ENCODE results near the gene PGAP6. TPM values are rescaled to one million over a fixed set of nuclear protein-coding genes. Genes with fewer than 3 reads are reported as not detected.

PGAP6 gene
- total and polyA plus RNA-seq, 2 of the 13 experiments (the other 11 are each of a cell fraction or from before 2014, with no cell fraction given), result 52.7 to 136 TPM

- TF ChIP-seq BCL6 (CRISPR knock-in tag; IDR thresholded peaks at IDR 0.05), result no peak
- TF ChIP-seq ZNF296 (CRISPR knock-in tag; conservative IDR thresholded peaks at IDR 0.05), result no peak
- TF ChIP-seq MIER3 (CRISPR knock-in tag; IDR thresholded peaks at IDR 0.05; ENCODE audit: borderline replicate concordance), result no peak
- no peak for TF ChIP-seq ZSCAN21 (CRISPR knock-in tag; IDR thresholded peaks at IDR 0.05; ENCODE audit: borderline replicate concordance)
- no peak for TF ChIP-seq KDM6A (CRISPR knock-in tag; IDR thresholded peaks at IDR 0.05; ENCODE audit: low read depth)
- no peak for TF ChIP-seq ZBTB40 (IDR thresholded peaks at IDR 0.05)
- peak; percentile 79; the same call in 1 of the 2 replicates for TF ChIP-seq ZBTB40 (CRISPR knock-in tag; IDR thresholded peaks at IDR 0.05)
- TF ChIP-seq SAP130 (CRISPR knock-in tag; IDR thresholded peaks at IDR 0.05; ENCODE audit: low read depth), result no peak
- ChIA-PET POLR2A (interaction anchor here (1.7 to 2.5 kb wide), 2 partner anchors 17 to 48 kb away, joined by 5 to 10 read pairs; no protein-coding TSS in a partner anchor), CTCF (ENCODE audit: low intra/inter-chr PET ratio, low total read pairs) (no interaction called here)
- no peak overlapping the region for H3K27ac ChIP-seq (ENCODE audit: extremely low read length, insufficient read depth, low read length)
- intact Hi-C loops (cut with micrococcal nuclease; ENCODE audit: unreplicated experiment) (no loop called here), in situ Hi-C loops (cut with HindIII; ENCODE audit: extremely low pct_ligation_motif_present, low pct_unique_long_range_greater_than_20kb) (no loop called here)
- no peaks in the 10 kb centered on the region; a peak in 1 of 5 replicates for H3K36me3 ChIP-seq (replicated peaks in 1 of 2; ENCODE audit: control insufficient read depth in 1 of 2, insufficient read depth in 2 of 2, low read length in 2 of 2)
- H3K79me2 ChIP-seq (ENCODE audit: insufficient read depth, low read length), result peaks cover 46% of the 10 kb centered on the region
- BruUV-seq (replicated peaks), result TSS peak; percentile 62
- peak overlapping the region; percentile 78 for H3K4me2 ChIP-seq (ENCODE audit: low read depth, low read length)
- no peak for ATAC-seq
- DNase-seq (ENCODE audit: low spot score), result no peak
- H3K27me3 ChIP-seq (ENCODE audit: control insufficient read depth in 1 of 2, insufficient read depth in 2 of 2, low read length in 2 of 2), result no peaks in the 10 kb centered on the region; a peak in 1 of 5 replicates
- no peak for FAIRE-seq
- 13% methylated on average over 10 of the region's 10 CpGs for WGBS (ENCODE audit: low lambda C conversion rate)
- peaks cover 16% of the 10 kb centered on the region for H4K20me1 ChIP-seq (ENCODE audit: insufficient read depth, low read length)
- H3K9ac ChIP-seq (ENCODE audit: insufficient read depth, low read depth, low read length), result peak overlapping the region; percentile 72
- no peaks in the 10 kb centered on the region for H3K9me3 ChIP-seq (ENCODE audit: low read length)
- H2AFZ ChIP-seq (ENCODE audit: low read length), result no peak overlapping the region
- H3K4me1 ChIP-seq (ENCODE audit: insufficient read depth, low read length), result peaks cover 60% of the 10 kb centered on the region
- H3K4me3 ChIP-seq (replicated peaks in 1 of 3; ENCODE audit: insufficient read depth in 1 of 3, low read depth in 2 of 3, low read length in 3 of 3), result peak overlapping the region; percentile 63 to 95 (median 87)
Observed at GRCh38 chr16:427250-427649, 45.5 kb upstream of the PGAP6 start.
